ENCODE measurements around the gene PLEKHG5. TPM values are rescaled to one million over a fixed set of nuclear protein-coding genes. Genes with fewer than 3 reads are reported as not detected.

PLEKHG5 gene
- total RNA-seq, 1 experiment from 2014 or later: 42.8 TPM

DNA sequence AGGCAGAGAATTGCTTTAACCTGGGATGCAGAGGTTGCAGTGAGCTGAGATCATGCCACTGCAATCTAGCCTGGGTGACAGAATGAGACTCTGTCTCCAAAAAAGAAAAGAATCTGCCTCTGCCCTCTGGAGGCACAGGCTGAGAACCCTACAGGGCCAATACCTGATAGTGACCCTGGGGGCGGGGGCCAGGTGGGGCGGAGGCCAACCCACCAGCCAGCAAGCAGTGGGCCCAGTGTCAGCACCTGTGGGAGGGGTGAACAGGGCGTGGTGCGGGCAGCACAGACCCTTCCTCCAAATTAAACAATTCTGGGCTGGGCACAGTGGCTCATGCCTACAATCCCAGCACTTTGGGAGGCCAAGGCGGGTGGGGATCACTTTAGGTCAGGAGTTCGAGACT lies 19.0 kb upstream of the PLEKHG5 start:
- no peak for TF ChIP-seq EZH2phosphoT487 (IDR thresholded peaks at IDR 0.05; ENCODE audit: borderline replicate concordance, low read length)
- no peak for TF ChIP-seq EZH2 (IDR thresholded peaks at IDR 0.05; ENCODE audit: low read length, unreplicated experiment)
- TF ChIP-seq CTCF (conservative IDR thresholded peaks at IDR 0.05; ENCODE audit: low read depth, low read length): no peak
- H3K9me2 ChIP-seq (replicated peaks; ENCODE audit: low read length): no peaks in the 10 kb centered on the region
- no peaks in the 10 kb centered on the region for H3K79me2 ChIP-seq (ENCODE audit: low read length)
- H3K9ac ChIP-seq (ENCODE audit: low read length): no peak overlapping the region
- ChIA-PET CTCF (no interaction called here), POLR2A (ENCODE audit: unreplicated experiment) (no interaction called here)
- no peaks in the 10 kb centered on the region for H3K4me1 ChIP-seq (ENCODE audit: insufficient read depth, low read length)
- H4K20me1 ChIP-seq (ENCODE audit: low read length): no peaks in the 10 kb centered on the region
- H3K36me3 ChIP-seq (ENCODE audit: low read depth, low read length): no peaks in the 10 kb centered on the region
- no TSS peak for BruUV-seq (replicated peaks)
- no peak overlapping the region for H3K27ac ChIP-seq (ENCODE audit: low read length)
- no peaks in the 10 kb centered on the region for H3K9me3 ChIP-seq (ENCODE audit: low read length)
- no peaks in the 10 kb centered on the region for H3K27me3 ChIP-seq (ENCODE audit: low read length)
- intact Hi-C loops (cut with micrococcal nuclease): no loop called here
- no peak overlapping the region for H3K4me3 ChIP-seq (ENCODE audit: low read length)
- DNase-seq (no peak), ATAC-seq (no peak)
- no peak overlapping the region for H2AFZ ChIP-seq (ENCODE audit: low read length)
- no peaks in the 10 kb centered on the region for H3F3A ChIP-seq (ENCODE audit: low read length, unreplicated experiment)
- H3K4me2 ChIP-seq (ENCODE audit: low read length): no peak overlapping the region

- no peaks in the 10 kb centered on the region for H3K9me2 ChIP-seq (replicated peaks; ENCODE audit: low read length)
- H3K9me3 ChIP-seq (ENCODE audit: low read length): no peaks in the 10 kb centered on the region
- ATAC-seq (no peak), DNase-seq (no peak)
- no peaks in the 10 kb centered on the region for H3K36me3 ChIP-seq (ENCODE audit: low read depth, low read length)
- H3K4me2 ChIP-seq (ENCODE audit: low read length): no peak overlapping the region
- H3K27me3 ChIP-seq (ENCODE audit: low read length): no peaks in the 10 kb centered on the region
- no peaks in the 10 kb centered on the region for H4K20me1 ChIP-seq (ENCODE audit: low read length)
- H3K79me2 ChIP-seq (ENCODE audit: low read length): no peaks in the 10 kb centered on the region
- TF ChIP-seq CTCF (conservative IDR thresholded peaks at IDR 0.05; ENCODE audit: low read depth, low read length) (no peak), EZH2phosphoT487 (IDR thresholded peaks at IDR 0.05; ENCODE audit: borderline replicate concordance, low read length) (no peak), EZH2 (IDR thresholded peaks at IDR 0.05; ENCODE audit: low read length, unreplicated experiment) (no peak)
- POLR2A ChIA-PET (ENCODE audit: unreplicated experiment): no interaction called here
- CTCF ChIA-PET: no interaction called here
- no peak overlapping the region for H3K9ac ChIP-seq (ENCODE audit: low read length)
- no peak overlapping the region for H3K27ac ChIP-seq (ENCODE audit: low read length)
- H3K4me3 ChIP-seq (ENCODE audit: low read length): no peak overlapping the region
- no peaks in the 10 kb centered on the region for H3K4me1 ChIP-seq (ENCODE audit: insufficient read depth, low read length)
- BruUV-seq (replicated peaks): no TSS peak
- H2AFZ ChIP-seq (ENCODE audit: low read length): no peak overlapping the region
- intact Hi-C loops (cut with micrococcal nuclease): no loop called here
- no peaks in the 10 kb centered on the region for H3F3A ChIP-seq (ENCODE audit: low read length, unreplicated experiment)
Observed at GRCh38 chr1:6509919-6510291, 18.4 kb upstream of the PLEKHG5 start.

DNA sequence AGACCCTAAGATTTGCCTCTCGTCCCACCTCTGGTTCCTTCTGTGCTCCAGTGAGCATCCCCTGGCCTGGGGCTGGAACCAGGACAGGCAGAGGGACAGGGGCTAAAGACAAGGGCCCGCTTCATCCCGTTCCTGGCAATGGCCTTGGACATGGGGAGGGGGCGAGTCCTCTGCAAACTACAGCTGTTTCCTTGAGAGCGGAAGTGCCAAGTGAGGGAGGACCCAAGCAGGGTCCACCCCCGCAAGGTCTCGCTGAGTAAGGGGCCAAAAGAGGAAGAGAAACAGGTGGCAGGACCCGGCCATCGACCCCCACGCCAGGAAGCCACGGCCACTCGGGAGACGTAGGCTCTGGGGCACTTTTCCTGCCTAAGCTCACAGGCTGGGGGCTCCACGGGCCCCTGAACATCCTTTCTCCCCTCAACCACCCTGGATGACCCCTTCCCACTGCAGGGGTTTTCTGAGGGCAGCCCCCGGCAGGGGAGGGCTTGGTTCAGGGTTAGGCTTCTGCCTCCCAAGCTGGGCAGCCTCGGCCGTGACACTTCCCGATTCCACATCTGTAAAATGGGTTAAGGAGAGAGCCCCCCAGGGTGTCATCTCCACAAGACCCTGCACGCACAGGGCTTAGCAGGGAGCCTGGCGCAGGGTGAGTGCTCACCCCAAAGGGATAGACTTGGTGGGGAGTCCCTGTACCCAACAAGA lies 17.9 kb upstream of the PLEKHG5 start:
- no peaks in the 10 kb centered on the region for H3F3A ChIP-seq (ENCODE audit: low read length, unreplicated experiment)
- no peak overlapping the region for H3K27ac ChIP-seq (ENCODE audit: low read length)
- POLR2A ChIA-PET (ENCODE audit: unreplicated experiment): no interaction called here
- H3K4me1 ChIP-seq (ENCODE audit: insufficient read depth, low read length): no peaks in the 10 kb centered on the region
- H4K20me1 ChIP-seq (ENCODE audit: low read length): no peaks in the 10 kb centered on the region
- no peak for DNase-seq
- H3K9ac ChIP-seq (ENCODE audit: low read length): no peak overlapping the region
- H3K4me3 ChIP-seq (ENCODE audit: low read length): no peak overlapping the region
- CTCF ChIA-PET: no interaction called here
- no TSS peak for BruUV-seq (replicated peaks)
- H2AFZ ChIP-seq (ENCODE audit: low read length): no peak overlapping the region
- no peak for TF ChIP-seq EZH2 (IDR thresholded peaks at IDR 0.05; ENCODE audit: low read length, unreplicated experiment)
- TF ChIP-seq CTCF (conservative IDR thresholded peaks at IDR 0.05; ENCODE audit: low read depth, low read length): no peak
- no peak for TF ChIP-seq EZH2phosphoT487 (IDR thresholded peaks at IDR 0.05; ENCODE audit: borderline replicate concordance, low read length)
- no peaks in the 10 kb centered on the region for H3K9me3 ChIP-seq (ENCODE audit: low read length)
- no peak for ATAC-seq
- no peaks in the 10 kb centered on the region for H3K9me2 ChIP-seq (replicated peaks; ENCODE audit: low read length)
- intact Hi-C loops (cut with micrococcal nuclease): no loop called here
- no peaks in the 10 kb centered on the region for H3K27me3 ChIP-seq (ENCODE audit: low read length)
- no peaks in the 10 kb centered on the region for H3K79me2 ChIP-seq (ENCODE audit: low read length)
- no peak overlapping the region for H3K4me2 ChIP-seq (ENCODE audit: low read length)
- no peaks in the 10 kb centered on the region for H3K36me3 ChIP-seq (ENCODE audit: low read depth, low read length)

Measured in PC-3 (cell line).